BJ (cell line): ENCODE data around the gene B3GNT9. TPM values are rescaled to one million over a fixed set of nuclear protein-coding genes. Genes with fewer than 3 reads are reported as not detected.

Experiments used
- CTCF ChIA-PET: fragments of 350-600 bp; formaldehyde crosslinking; extraction: SDS; loops from one replicate; lab custom pipeline; 2021; ENCODE audit warnings: antibody characterized with exemption, inconsistent platforms; lab: Yijun Ruan, JAX
- POLR2A ChIA-PET: fragments of 300-600 bp; sonication (Branson Sonifier 250); formaldehyde crosslinking; extraction: SDS; loops from one replicate; lab custom pipeline; 2021; ENCODE audit warnings: antibody characterized with exemption; lab: Charles Lee
- DNase-seq: peaks from one replicate; pipeline ENCODE4 v3.0.0-alpha.2; 2011; ENCODE audit warnings: low read depth
- H3K27me3 ChIP-seq: 2 replicates; pipeline ENCODE4 v1.6.0; 2011; ENCODE audit warnings: low read length; ENCODE audit not compliant: control insufficient read depth, insufficient read depth
- H3K36me3 ChIP-seq: 2 replicates; pipeline ENCODE4 v1.5.1; 2011; ENCODE audit warnings: low read length; ENCODE audit not compliant: control insufficient read depth, insufficient read depth
- H3K4me3 ChIP-seq: 2 replicates; pipeline ENCODE4 v1.5.1; 2011; ENCODE audit warnings: low read depth, mild to moderate bottlenecking, control low read depth, low read length
- polyA plus RNA-seq: library from polyadenylated mRNA; depleted of rRNA; stranded (reverse); fragments of >200 nt; gene quantifications from 2 replicates; pipeline ENCODE4 v1.2.3, GENCODE V29; 2011
- TF ChIP-seq, protein P1 (sequence below): IDR thresholded peaks from 2 replicates; pipeline ENCODE4 v1.5.1; 2011; ENCODE audit warnings: low read depth, mild to moderate bottlenecking, control low read depth, inconsistent platforms, low read length, moderate library complexity; ENCODE audit not compliant: insufficient read depth

B3GNT9 gene
- polyA plus RNA-seq, 1 experiment = 34.9 TPM

DNA sequence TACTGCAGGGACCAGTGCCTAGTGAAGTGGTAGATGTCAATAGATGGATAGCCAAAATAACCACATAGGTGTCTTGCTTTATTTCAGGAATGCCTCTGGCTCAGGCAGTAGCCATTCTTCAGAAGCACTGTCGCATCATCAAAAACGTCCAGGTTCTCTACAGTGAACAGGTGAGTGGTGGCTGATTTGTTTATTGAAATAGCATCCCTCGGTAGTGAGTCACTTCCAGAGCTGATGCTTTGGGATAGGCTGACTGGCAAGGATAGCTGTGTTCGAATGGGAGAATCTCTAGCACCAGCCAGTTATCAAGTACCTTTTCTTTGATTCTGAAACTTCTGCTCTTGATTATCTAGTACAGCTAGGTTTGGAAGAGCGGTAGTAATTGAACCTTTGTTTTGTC is 30.8 kb downstream of the B3GNT9 start:
- no peak for DNase-seq
- H3K4me3 ChIP-seq = no peak overlapping the region
- ChIA-PET CTCF (interaction anchor here (0.8 to 1.3 kb wide), 5 partner anchors 10 to 102 kb away, joined by 3 to 4 read pairs (median 4); no protein-coding TSS in a partner anchor), POLR2A (no interaction called here)
- no peaks in the 10 kb centered on the region for H3K27me3 ChIP-seq
- H3K36me3 ChIP-seq = peaks cover 4% of the 10 kb centered on the region; the same call in 1 of the 2 replicates
- TF ChIP-seq, protein P1, sequence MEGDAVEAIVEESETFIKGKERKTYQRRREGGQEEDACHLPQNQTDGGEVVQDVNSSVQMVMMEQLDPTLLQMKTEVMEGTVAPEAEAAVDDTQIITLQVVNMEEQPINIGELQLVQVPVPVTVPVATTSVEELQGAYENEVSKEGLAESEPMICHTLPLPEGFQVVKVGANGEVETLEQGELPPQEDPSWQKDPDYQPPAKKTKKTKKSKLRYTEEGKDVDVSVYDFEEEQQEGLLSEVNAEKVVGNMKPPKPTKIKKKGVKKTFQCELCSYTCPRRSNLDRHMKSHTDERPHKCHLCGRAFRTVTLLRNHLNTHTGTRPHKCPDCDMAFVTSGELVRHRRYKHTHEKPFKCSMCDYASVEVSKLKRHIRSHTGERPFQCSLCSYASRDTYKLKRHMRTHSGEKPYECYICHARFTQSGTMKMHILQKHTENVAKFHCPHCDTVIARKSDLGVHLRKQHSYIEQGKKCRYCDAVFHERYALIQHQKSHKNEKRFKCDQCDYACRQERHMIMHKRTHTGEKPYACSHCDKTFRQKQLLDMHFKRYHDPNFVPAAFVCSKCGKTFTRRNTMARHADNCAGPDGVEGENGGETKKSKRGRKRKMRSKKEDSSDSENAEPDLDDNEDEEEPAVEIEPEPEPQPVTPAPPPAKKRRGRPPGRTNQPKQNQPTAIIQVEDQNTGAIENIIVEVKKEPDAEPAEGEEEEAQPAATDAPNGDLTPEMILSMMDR = no peak

DNA sequence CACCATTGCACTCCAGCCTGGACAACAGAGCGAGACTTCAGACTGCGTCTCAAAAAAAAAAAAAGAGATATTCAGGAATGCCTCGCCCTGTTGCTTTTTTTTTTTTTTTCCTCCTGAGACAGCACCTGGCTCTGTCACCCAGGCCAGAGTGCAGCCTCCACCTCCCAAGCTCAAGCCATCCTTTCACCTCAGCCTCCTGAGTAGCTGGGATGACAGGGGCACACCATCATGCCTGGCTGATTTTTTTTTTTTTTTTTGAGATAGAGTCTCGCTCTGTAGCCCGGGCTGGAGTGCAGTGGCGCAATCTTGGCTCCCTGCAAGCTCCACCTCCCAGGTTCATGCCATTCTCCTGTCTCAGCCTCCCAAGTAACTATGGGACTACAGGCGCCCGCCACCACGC is 33.1 kb downstream of the B3GNT9 start:
- TF ChIP-seq, protein P1 = no peak
- H3K4me3 ChIP-seq = no peak overlapping the region
- ChIA-PET CTCF (no interaction called here), POLR2A (no interaction called here)
- peaks cover 3% of the 10 kb centered on the region; the same call in 1 of the 2 replicates for H3K36me3 ChIP-seq
- no peaks in the 10 kb centered on the region for H3K27me3 ChIP-seq
- no peak for DNase-seq

DNA sequence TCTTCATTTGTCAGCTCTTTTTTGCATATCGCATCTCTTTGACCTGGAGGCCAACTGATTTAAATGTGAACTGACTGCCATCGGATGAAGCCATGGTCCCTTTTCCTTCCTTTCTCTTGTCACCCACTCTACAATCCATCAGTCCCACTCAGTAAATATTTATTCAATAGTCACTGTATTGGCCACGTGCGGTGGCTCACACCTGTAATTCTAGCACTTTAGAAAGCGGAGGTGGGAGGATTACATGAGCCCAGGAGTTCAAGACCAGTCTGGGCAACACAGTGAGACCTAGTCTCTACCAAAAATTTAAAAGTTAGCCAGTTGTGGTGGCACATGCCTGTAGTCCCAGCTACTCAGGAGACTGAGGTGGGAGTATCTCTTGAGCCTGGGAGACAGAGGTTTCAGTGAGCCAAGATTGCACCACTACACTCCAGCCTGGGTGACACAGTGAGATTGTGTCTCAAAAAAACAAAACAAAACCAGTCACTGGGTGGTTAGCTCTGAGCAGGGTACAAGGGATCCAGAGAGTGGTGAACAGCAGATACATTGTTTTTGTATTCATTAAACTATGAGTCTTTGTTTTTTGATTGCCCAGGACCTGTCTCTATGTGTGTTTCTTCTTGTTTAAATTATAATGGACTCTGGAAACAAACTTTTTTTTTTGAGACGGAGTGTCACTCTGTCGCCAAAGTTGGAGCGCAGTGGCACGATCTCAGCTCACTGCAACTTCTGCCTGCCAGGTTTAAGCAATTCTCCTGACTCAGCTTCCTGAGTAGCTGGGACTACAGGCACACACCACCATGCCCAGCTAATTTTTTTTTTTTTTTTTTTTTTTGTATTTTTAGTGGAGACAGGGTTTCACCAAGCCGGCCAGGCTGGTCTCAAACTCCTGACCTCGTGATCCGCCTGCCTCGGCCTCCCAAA is 34.1 kb downstream of the B3GNT9 start:
- DNase-seq = no peak
- no peaks in the 10 kb centered on the region for H3K27me3 ChIP-seq
- H3K36me3 ChIP-seq = no peaks in the 10 kb centered on the region; the same call in 1 of the 2 replicates
- CTCF ChIA-PET = interaction anchor here (0.6 to 2.1 kb wide), 4 partner anchors 11 to 44 kb away, joined by 3 to 6 read pairs (median 4); no protein-coding TSS in a partner anchor
- TF ChIP-seq, protein P1 = no peak
- POLR2A ChIA-PET = no interaction called here
- no peak overlapping the region for H3K4me3 ChIP-seq

DNA sequence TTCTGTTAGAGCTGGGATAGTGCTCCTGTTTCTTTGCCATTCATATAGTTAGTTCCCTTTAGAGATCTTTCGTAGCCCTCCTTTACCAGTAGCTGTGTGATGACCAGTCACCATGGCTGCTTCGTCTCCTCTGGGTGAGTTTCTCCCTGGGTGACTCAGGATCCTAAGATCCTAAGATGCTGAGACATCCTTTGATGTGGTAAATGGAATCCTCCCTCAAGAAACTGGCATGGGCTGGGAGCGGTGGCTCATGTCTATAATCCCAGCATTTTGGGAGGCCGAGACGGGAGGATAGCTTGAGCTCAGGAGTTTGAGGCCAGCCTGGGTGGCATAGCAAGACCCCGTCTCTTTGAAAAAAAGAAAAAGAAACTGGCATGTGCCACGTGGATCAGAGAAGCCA is 35.2 kb downstream of the B3GNT9 start:
- POLR2A ChIA-PET = interaction anchor here (0.6 kb wide), 1 partner anchor 24 kb away, joined by 3 read pairs; no protein-coding TSS in a partner anchor
- no peaks in the 10 kb centered on the region for H3K36me3 ChIP-seq
- CTCF ChIA-PET = interaction anchor here (0.6 to 2.1 kb wide), 5 partner anchors 12 to 97 kb away, joined by 3 to 5 read pairs (median 3); no protein-coding TSS in a partner anchor
- TF ChIP-seq, protein P1 = no peak
- H3K27me3 ChIP-seq = no peaks in the 10 kb centered on the region
- no peak overlapping the region for H3K4me3 ChIP-seq
- DNase-seq = peak; percentile 42

DNA sequence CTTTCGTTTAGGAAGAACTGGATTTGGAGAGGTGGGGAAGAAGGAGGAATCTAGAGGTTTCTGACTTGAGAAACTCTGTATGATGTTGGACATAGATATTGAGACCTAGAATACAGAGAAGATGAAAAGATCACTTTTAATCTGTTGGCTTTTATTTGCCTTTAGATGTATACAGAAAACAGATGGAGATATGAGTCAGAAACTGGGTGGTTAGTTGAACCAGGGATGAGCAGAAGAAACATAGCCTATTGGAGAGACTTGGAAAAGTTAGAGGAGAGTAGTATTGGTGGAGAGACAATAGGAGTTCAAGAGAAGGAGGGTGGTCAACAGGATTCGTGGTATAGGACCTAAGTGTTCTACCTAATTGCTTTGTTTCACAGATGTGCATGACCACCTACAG is 36.0 kb downstream of the B3GNT9 start:
- CTCF ChIA-PET = interaction anchor here (0.6 to 1.7 kb wide), 4 partner anchors 13 to 117 kb away, joined by 3 to 5 read pairs (median 4); no protein-coding TSS in a partner anchor
- TF ChIP-seq, protein P1 = no peak
- Histone ChIP-seq H3K36me3 (no peaks in the 10 kb centered on the region), H3K27me3 (no peaks in the 10 kb centered on the region), H3K4me3 (no peak overlapping the region)
- DNase-seq = no peak
- POLR2A ChIA-PET = no interaction called here
